ENCODE data around the gene RPS18. TPM values are rescaled to one million over a fixed set of nuclear protein-coding genes. Genes with fewer than 3 reads are reported as not detected.

The RPS18 gene
- total and polyA plus RNA-seq, 2 of the 13 experiments (the other 11 are each of a cell fraction or from before 2014, with no cell fraction given), result 3,896 to 5,806 TPM

DNA sequence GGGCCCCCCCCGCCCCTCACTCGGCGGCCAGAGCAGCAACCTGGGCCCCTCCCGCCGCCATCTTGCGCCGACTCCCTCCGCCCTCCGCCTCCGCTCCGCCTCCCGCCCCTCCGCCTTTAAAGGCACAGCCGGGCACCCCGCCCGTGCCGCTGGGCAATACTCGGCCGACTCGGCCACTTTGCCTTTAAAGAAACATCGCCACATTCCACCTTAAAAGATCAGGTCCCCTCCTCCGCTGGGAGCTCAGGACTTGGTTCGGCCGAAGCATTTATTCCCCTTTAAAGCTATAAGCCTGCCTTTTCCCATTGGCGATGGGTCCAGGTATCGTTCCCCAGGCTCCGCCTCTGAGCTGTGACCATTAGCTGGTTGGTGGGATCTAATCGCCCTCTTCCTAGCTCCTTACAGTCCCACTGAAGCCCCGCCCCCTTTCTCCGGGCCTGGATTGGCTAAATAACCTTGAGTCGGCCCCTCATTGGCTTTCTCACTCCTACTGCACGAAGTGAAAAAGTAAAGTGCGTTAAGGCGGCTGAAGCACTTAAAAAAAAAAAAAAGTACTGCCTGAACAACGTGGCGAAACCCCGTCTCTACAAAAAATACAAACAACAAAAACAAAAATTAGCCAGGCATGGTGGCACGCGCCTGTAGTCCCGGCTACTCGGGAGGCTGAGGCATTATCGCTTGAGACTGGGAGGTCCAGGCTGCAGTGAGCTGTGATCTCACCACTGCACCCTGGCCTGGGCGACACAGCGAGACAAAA lies 46.0 kb downstream of the RPS18 start, which contains the start of gene ZBTB22 (continued):
- TF ChIP-seq ZNF343 (CRISPR knock-in tag; IDR thresholded peaks at IDR 0.05) (no peak), ATM (IDR thresholded peaks at IDR 0.05; ENCODE audit: borderline replicate concordance) (no peak), RFX3 (CRISPR knock-in tag; IDR thresholded peaks at IDR 0.05) (no peak), AGO1 (IDR thresholded peaks at IDR 0.05; ENCODE audit: low read depth, low read length, poor library complexity, severe bottlenecking) (peak; percentile 41), XRCC5 (optimal IDR thresholded peaks at IDR 0.05; ENCODE audit: low read length) (no peak), ZNF263 (CRISPR knock-in tag; IDR thresholded peaks at IDR 0.05) (no peak; the same call in 1 of the 2 replicates), ZSCAN22 (CRISPR knock-in tag; IDR thresholded peaks at IDR 0.05) (no peak), MBD4 (IDR thresholded peaks at IDR 0.05; ENCODE audit: borderline replicate concordance, low read length) (no peak), ZNF788 (CRISPR knock-in tag; IDR thresholded peaks at IDR 0.05; ENCODE audit: borderline replicate concordance) (no peak), GLI4 (CRISPR knock-in tag; IDR thresholded peaks at IDR 0.05; ENCODE audit: borderline replicate concordance) (no peak; the same call in 1 of the 2 replicates), DNMT3B (CRISPR knock-in tag; conservative IDR thresholded peaks at IDR 0.05) (no peak; the same call in 1 of the 2 replicates), SSRP1 (CRISPR knock-in tag; IDR thresholded peaks at IDR 0.05) (0 out of 2 replicates have a peak, but pooled peaks have one; percentile 29), CREB1 (IDR thresholded peaks at IDR 0.05) (no peak), CREB1 (CRISPR knock-in tag; IDR thresholded peaks at IDR 0.05) (no peak), ZNF605 (CRISPR knock-in tag; IDR thresholded peaks at IDR 0.05) (peak; percentile 97), FOXC1 (CRISPR knock-in tag; IDR thresholded peaks at IDR 0.05; ENCODE audit: borderline replicate concordance) (peak; percentile 38; the same call in 1 of the 2 replicates), ZNF382 (CRISPR knock-in tag; IDR thresholded peaks at IDR 0.05; ENCODE audit: borderline replicate concordance) (no peak), ZNF253 (CRISPR knock-in tag; IDR thresholded peaks at IDR 0.05; ENCODE audit: borderline replicate concordance) (no peak), YEATS4 (CRISPR knock-in tag; IDR thresholded peaks at IDR 0.05; ENCODE audit: borderline replicate concordance) (peak; percentile 63; the same call in 1 of the 2 replicates), NFKB2 (CRISPR knock-in tag; IDR thresholded peaks at IDR 0.05; ENCODE audit: borderline replicate concordance) (0 out of 2 replicates have a peak, but pooled peaks have one; percentile 52), FOXK2 (IDR thresholded peaks at IDR 0.05) (no peak), SOX13 (IDR thresholded peaks at IDR 0.05) (no peak), SOX13 (CRISPR knock-in tag; conservative IDR thresholded peaks at IDR 0.05 in 1 of 2, IDR thresholded peaks at IDR 0.05 in 1 of 2) (0 out of 4 replicates have a peak, but pooled peaks of 1 of the 2 experiments have one; percentile 11)
- TF ChIP-seq, protein P1, sequence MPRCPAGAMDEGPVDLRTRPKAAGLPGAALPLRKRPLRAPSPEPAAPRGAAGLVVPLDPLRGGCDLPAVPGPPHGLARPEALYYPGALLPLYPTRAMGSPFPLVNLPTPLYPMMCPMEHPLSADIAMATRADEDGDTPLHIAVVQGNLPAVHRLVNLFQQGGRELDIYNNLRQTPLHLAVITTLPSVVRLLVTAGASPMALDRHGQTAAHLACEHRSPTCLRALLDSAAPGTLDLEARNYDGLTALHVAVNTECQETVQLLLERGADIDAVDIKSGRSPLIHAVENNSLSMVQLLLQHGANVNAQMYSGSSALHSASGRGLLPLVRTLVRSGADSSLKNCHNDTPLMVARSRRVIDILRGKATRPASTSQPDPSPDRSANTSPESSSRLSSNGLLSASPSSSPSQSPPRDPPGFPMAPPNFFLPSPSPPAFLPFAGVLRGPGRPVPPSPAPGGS (CRISPR knock-in tag; IDR thresholded peaks at IDR 0.05), result no peak
- TF ChIP-seq, protein P2, sequence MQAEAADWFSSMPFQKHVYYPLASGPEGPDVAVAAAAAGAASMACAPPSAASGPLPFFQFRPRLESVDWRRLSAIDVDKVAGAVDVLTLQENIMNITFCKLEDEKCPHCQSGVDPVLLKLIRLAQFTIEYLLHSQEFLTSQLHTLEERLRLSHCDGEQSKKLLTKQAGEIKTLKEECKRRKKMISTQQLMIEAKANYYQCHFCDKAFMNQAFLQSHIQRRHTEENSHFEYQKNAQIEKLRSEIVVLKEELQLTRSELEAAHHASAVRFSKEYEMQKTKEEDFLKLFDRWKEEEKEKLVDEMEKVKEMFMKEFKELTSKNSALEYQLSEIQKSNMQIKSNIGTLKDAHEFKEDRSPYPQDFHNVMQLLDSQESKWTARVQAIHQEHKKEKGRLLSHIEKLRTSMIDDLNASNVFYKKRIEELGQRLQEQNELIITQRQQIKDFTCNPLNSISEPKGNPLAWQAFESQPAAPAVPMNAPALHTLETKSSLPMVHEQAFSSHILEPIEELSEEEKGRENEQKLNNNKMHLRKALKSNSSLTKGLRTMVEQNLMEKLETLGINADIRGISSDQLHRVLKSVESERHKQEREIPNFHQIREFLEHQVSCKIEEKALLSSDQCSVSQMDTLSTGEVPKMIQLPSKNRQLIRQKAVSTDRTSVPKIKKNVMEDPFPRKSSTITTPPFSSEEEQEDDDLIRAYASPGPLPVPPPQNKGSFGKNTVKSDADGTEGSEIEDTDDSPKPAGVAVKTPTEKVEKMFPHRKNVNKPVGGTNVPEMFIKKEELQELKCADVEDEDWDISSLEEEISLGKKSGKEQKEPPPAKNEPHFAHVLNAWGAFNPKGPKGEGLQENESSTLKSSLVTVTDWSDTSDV (CRISPR knock-in tag; IDR thresholded peaks at IDR 0.05), result no peak
- TF ChIP-seq, protein P3, sequence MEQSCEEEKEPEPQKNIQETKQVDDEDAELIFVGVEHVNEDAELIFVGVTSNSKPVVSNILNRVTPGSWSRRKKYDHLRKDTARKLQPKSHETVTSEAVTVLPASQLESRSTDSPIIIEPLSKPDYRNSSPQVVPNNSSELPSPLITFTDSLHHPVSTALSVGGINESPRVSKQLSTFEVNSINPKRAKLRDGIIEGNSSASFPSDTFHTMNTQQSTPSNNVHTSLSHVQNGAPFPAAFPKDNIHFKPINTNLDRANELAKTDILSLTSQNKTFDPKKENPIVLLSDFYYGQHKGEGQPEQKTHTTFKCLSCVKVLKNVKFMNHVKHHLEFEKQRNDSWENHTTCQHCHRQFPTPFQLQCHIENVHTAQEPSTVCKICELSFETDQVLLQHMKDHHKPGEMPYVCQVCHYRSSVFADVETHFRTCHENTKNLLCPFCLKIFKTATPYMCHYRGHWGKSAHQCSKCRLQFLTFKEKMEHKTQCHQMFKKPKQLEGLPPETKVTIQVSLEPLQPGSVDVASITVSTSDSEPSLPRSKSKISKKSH (CRISPR knock-in tag; IDR thresholded peaks at IDR 0.05; ENCODE audit: borderline replicate concordance), result no peak

Data from HepG2 (cell line).